Neural cell (in vitro differentiated cells): ENCODE results near the gene SPDYE16.
"Not testable (repeated sequence)": the region's sequence is repeated elsewhere in the genome, so short reads cannot be mapped to it uniquely, and the experiment has no call there.

Experiments
- CTCF ChIP-seq: fragments of 450-650 bp; IDR thresholded peaks from 2 replicates; pipeline ENCODE4 v1.5.1; 2014; ENCODE audit warnings: antibody characterized with exemption, mild to moderate bottlenecking, moderate library complexity; ENCODE audit not compliant: poor library complexity, severe bottlenecking
- EZH2 ChIP-seq: fragments of 200-600, 300-800 bp; shearing (Covaris generic), sonication (generic); IDR thresholded peaks from 2 replicates; pipeline ENCODE4 v1.6.1; 2014; ENCODE audit warnings: antibody characterized with exemption, low read length, borderline replicate concordance, mild to moderate bottlenecking; ENCODE audit not compliant: insufficient read depth, poor library complexity, severe bottlenecking
- POLR2AphosphoS5 ChIP-seq: IDR thresholded peaks from 2 replicates; pipeline ENCODE4 v1.6.1; 2012
- REST ChIP-seq: IDR thresholded peaks from 2 replicates; pipeline ENCODE4 v1.6.1; 2012; ENCODE audit warnings: borderline replicate concordance
- SMC3 ChIP-seq: fragments of 450-650 bp; conservative IDR thresholded peaks from 2 replicates; pipeline ENCODE4 v1.6.1; 2014; ENCODE audit warnings: antibody characterized with exemption, mild to moderate bottlenecking, moderate library complexity; ENCODE audit not compliant: poor library complexity

GRCh38 chr7:76499201-76499923 lies 43.7 kb downstream of the SPDYE16 start:
- not testable (repeated sequence) for TF ChIP-seq EZH2, CTCF, REST, SMC3, POLR2AphosphoS5
